HepG2 (cell line): ENCODE measurements around the gene SMIM34.
"Not testable (repeated sequence)": the region's sequence is repeated elsewhere in the genome, so short reads cannot be mapped to it uniquely, and the experiment has no call there.

ENCODE experiments used
- ELF4 ChIP-seq: sonication (generic); formaldehyde crosslinking; IDR thresholded peaks from 2 replicates; pipeline ENCODE4 v1.5.0; 2020; ENCODE audit warnings: missing genetic modification reagents, mild to moderate bottlenecking, moderate library complexity, borderline replicate concordance
- KAT7 ChIP-seq: IDR thresholded peaks from 2 replicates; pipeline ENCODE4 v1.6.1; 2018; ENCODE audit warnings: borderline replicate concordance, missing compliant biosample characterization
- LBX2 ChIP-seq: sonication (generic); formaldehyde crosslinking; IDR thresholded peaks from 2 replicates; pipeline ENCODE4 v1.5.0; 2020; ENCODE audit warnings: missing genetic modification reagents, mild to moderate bottlenecking, borderline replicate concordance
- PHF21A ChIP-seq: sonication (generic); formaldehyde crosslinking; IDR thresholded peaks from 2 replicates; pipeline ENCODE4 v1.5.0; 2020; ENCODE audit warnings: mild to moderate bottlenecking, missing genetic modification reagents
- RELA ChIP-seq: sonication (generic); formaldehyde crosslinking; IDR thresholded peaks from 2 replicates; pipeline ENCODE4 v1.4.0; 2020; ENCODE audit warnings: missing genetic modification reagents
- TP53 ChIP-seq: sonication (generic); formaldehyde crosslinking; conservative IDR thresholded peaks from 2 replicates; pipeline ENCODE4 v1.4.0; 2020; ENCODE audit warnings: missing genetic modification reagents
- UBTF ChIP-seq: sonication (generic); formaldehyde crosslinking; IDR thresholded peaks from 2 replicates; pipeline ENCODE4 v1.4.0; 2020; ENCODE audit warnings: mild to moderate bottlenecking, missing genetic modification reagents
- ZNF574 ChIP-seq: sonication (generic); formaldehyde crosslinking; IDR thresholded peaks from 2 replicates; pipeline ENCODE4 v1.4.0; 2020; ENCODE audit warnings: missing genetic modification reagents
- ZNF615 ChIP-seq: sonication (generic); formaldehyde crosslinking; IDR thresholded peaks from 2 replicates; pipeline ENCODE4 v1.5.0; 2020; ENCODE audit warnings: mild to moderate bottlenecking, missing genetic modification reagents, borderline replicate concordance
- ZNF672 ChIP-seq: sonication (generic); formaldehyde crosslinking; IDR thresholded peaks from 2 replicates; pipeline ENCODE4 v1.8.1; 2022; ENCODE audit warnings: missing genetic modification reagents

- TF ChIP-seq UBTF (CRISPR knock-in tag); ZNF574 (CRISPR knock-in tag); RELA (CRISPR knock-in tag); TP53; LBX2; ELF4 (CRISPR knock-in tag); PHF21A; KAT7 (CRISPR knock-in tag); ZNF672; ZNF615: not testable (repeated sequence)
Observed at GRCh38 chr21:34383138-34383537, 40.6 kb downstream of the SMIM34 start.
